K562 (cell line): ENCODE results near the gene SOST. TPM values are rescaled to one million over a fixed set of nuclear protein-coding genes. Genes with fewer than 3 reads are reported as not detected.

ENCODE experiments used
- BRF1 ChIP-seq: IDR thresholded peaks from 3 replicates; pipeline ENCODE4 v1.6.1; 2011; ENCODE audit warnings: borderline replicate concordance, mild to moderate bottlenecking; ENCODE audit not compliant: insufficient read length; ENCODE audit errors: extremely low read depth
- C11orf30 ChIP-seq: fragments of 450-650 bp; IDR thresholded peaks from 2 replicates; pipeline ENCODE4 v1.6.1; 2016; ENCODE audit warnings: low read depth, mild to moderate bottlenecking
- CBX8 ChIP-seq: fragments of 200-600 bp; sonication (generic); IDR thresholded peaks from 2 replicates; pipeline ENCODE4 v1.6.1; 2012; ENCODE audit warnings: borderline replicate concordance, mixed run types, low read depth, mild to moderate bottlenecking, moderate library complexity, mixed read lengths, low read length, control low read depth, inconsistent platforms; ENCODE audit not compliant: poor library complexity, severe bottlenecking; ENCODE audit errors: extremely low read depth
- DPF2 ChIP-seq: fragments of 450-650 bp; IDR thresholded peaks from 2 replicates; pipeline ENCODE4 v1.6.1; 2016
- GABPB1 ChIP-seq: sonication (generic); formaldehyde crosslinking; IDR thresholded peaks from 2 replicates; pipeline ENCODE4 v1.8.0; 2022; ENCODE audit warnings: mild to moderate bottlenecking, missing genetic modification reagents
- HCFC1 ChIP-seq: IDR thresholded peaks from 2 replicates; pipeline ENCODE4 v1.6.1; 2012; ENCODE audit warnings: low read depth, low read length, improper control_type of control experiment
- HLTF ChIP-seq: fragments of 450-650 bp; IDR thresholded peaks from 2 replicates; pipeline ENCODE4 v1.6.1; 2016
- KDM2B ChIP-seq: fragments of 250-450 bp; sonication (Bioruptor Pico); IDR thresholded peaks from 2 replicates; pipeline ENCODE4 v1.8.0; 2021; ENCODE audit warnings: mild to moderate bottlenecking, moderate library complexity
- KLF6 ChIP-seq: fragments of 250-450 bp; sonication (Bioruptor Pico); IDR thresholded peaks from 2 replicates; pipeline ENCODE4 v1.4.0; 2020; ENCODE audit warnings: mild to moderate bottlenecking, moderate library complexity, borderline replicate concordance
- MCM7 ChIP-seq, 2 experiments: fragments of 450-650 bp; IDR thresholded peaks; 2 replicates each; pipeline ENCODE4 v1.6.1; 2016 to 2018
- MLLT1 ChIP-seq, 2 experiments: fragments of 450-650 bp; IDR thresholded peaks; 2 replicates each; pipeline ENCODE4 v1.6.1; 2016
- MTA1 ChIP-seq: fragments of 450-650 bp; IDR thresholded peaks from 2 replicates; pipeline ENCODE4 v1.6.1; 2017; ENCODE audit warnings: borderline replicate concordance
- NEUROD1 ChIP-seq: fragments of 150-350 bp; IDR thresholded peaks from 2 replicates; pipeline ENCODE4 v1.6.1; 2014; ENCODE audit warnings: borderline replicate concordance, low read length, low read depth; ENCODE audit not compliant: partially characterized antibody
- PBX2 ChIP-seq, 2 experiments: IDR thresholded peaks in 1 of 2; conservative IDR thresholded peaks in 1 of 2; 2 replicates each; pipeline ENCODE4 v1.6.1; 2016; ENCODE audit warnings: low read depth in 2 of 2, mild to moderate bottlenecking in 1 of 2, missing compliant biosample characterization in 1 of 2, missing genetic modification characterization in 1 of 2, moderate library complexity in 1 of 2
- PRPF4 ChIP-seq: fragments of 200-400 bp; formaldehyde crosslinking; IDR thresholded peaks from one replicate; pipeline ENCODE4 v1.6.1; 2017; ENCODE audit warnings: low read length, low read depth, mild to moderate bottlenecking; ENCODE audit not compliant: insufficient read depth, poor library complexity, severe bottlenecking
- RNF2 ChIP-seq: sonication (generic); IDR thresholded peaks from 2 replicates; pipeline ENCODE4 v1.6.1; 2016
- SAFB ChIP-seq: fragments of 200-400 bp; formaldehyde crosslinking; IDR thresholded peaks from 2 replicates; pipeline ENCODE4 v1.6.1; 2017; ENCODE audit warnings: low read depth, low read length, borderline replicate concordance
- SP1 ChIP-seq: sonication (generic); formaldehyde crosslinking; IDR thresholded peaks from 2 replicates; pipeline ENCODE4 v1.8.1; 2022; ENCODE audit warnings: mild to moderate bottlenecking, missing genetic modification reagents
- SRF ChIP-seq, 2 experiments: fragments of 250-450, 450-650 bp in 1 of 2; sonication (Bioruptor Pico) in 1 of 2; sonication (generic) in 1 of 2; formaldehyde crosslinking; IDR thresholded peaks; 2 replicates each; pipeline versions ENCODE4 v1.5.0 to v1.5.1; 2020 to 2022; ENCODE audit warnings: mild to moderate bottlenecking in 1 of 2, missing genetic modification reagents in 1 of 2
- ZEB2 ChIP-seq: fragments of 450-650 bp; IDR thresholded peaks from 2 replicates; pipeline ENCODE4 v1.6.1; 2016
- ZFP30 ChIP-seq: fragments of 250-450 bp; sonication (Bioruptor Pico); IDR thresholded peaks from 2 replicates; pipeline ENCODE4 v1.8.0; 2022; ENCODE audit warnings: moderate library complexity, mild to moderate bottlenecking, inconsistent platforms, borderline replicate concordance
- ZNF395 ChIP-seq: fragments of 200-800 bp; sonication (Bioruptor generic); IDR thresholded peaks from 2 replicates; pipeline ENCODE4 v1.6.1; 2017; ENCODE audit warnings: missing genetic modification characterization, missing compliant biosample characterization
- ZNF408 ChIP-seq: fragments of 250-450 bp; sonication (Bioruptor Pico); IDR thresholded peaks from 2 replicates; pipeline ENCODE4 v1.4.0; 2020; ENCODE audit warnings: low read depth, mild to moderate bottlenecking, moderate library complexity
- ZNF561 ChIP-seq: fragments of 450-650 bp; formaldehyde crosslinking; conservative IDR thresholded peaks from 2 replicates; pipeline ENCODE4 v1.4.0; 2020; ENCODE audit warnings: mild to moderate bottlenecking, moderate library complexity
- ZNF668 ChIP-seq: fragments of 250-450 bp; sonication (Bioruptor Pico); IDR thresholded peaks from 2 replicates; pipeline ENCODE4 v1.8.0; 2022; ENCODE audit warnings: mild to moderate bottlenecking, inconsistent platforms
- polyA plus RNA-seq, 8 experiments: library from polyadenylated mRNA; depleted of rRNA in 4 of 8; stranded (reverse) in 5 of 8; unstranded in 3 of 8; fragments of >200 nt; fragmentation: Nextera tagmentation in 2 of 8; fragmentation: Illumina TruSeq in 1 of 8; extraction: Ambion mirVana in 2 of 8; extraction: Trizol in 1 of 8; gene quantifications; 2 replicates each; pipeline versions ENCODE4 v1.2.1 to v1.2.3, GENCODE V29; 2011 to 2014; ENCODE audit warnings: inconsistent platforms in 1 of 8, missing spikeins in 1 of 8
- total RNA-seq, 7 experiments: library from RNA; depleted of rRNA in 6 of 7; stranded (reverse); fragments of >200 nt in 6 of 7; fragmentation: Illumina TruSeq in 2 of 7; extraction: Trizol in 2 of 7; gene quantifications; 2 replicates each; pipeline versions ENCODE4 v1.2.1 to v1.2.3, GENCODE V29; 2011 to 2021; ENCODE audit warnings: low replicate concordance in 1 of 7

The SOST gene
- total and polyA plus RNA-seq, 9 of the 15 experiments (the other 6 are each of a cell fraction or from before 2014, with no cell fraction given): not detected

GRCh38 chr17:43760254-43760852 lies 1.8 kb upstream of the SOST start (continued):
- TF ChIP-seq MLLT1 (IDR thresholded peaks at IDR 0.05) (peak in 1 of 2 experiments; percentile 76; a peak in 1 of 4 replicates), ZNF561 (no peak), MCM7 (IDR thresholded peaks at IDR 0.05) (no peak), HLTF (no peak), PRPF4 (no peak), PBX2 (CRISPR knock-in tag; IDR thresholded peaks at IDR 0.05; ENCODE audit: low read depth) (no peak), PBX2 (tag; conservative IDR thresholded peaks at IDR 0.05; ENCODE audit: low read depth) (no peak), MTA1 (no peak), CBX8 (no peak), SRF (CRISPR knock-in tag; IDR thresholded peaks at IDR 0.05) (peak in 1 of 2 experiments; percentile 93; a peak in 3 of 4 replicates), HCFC1 (no peak), KDM2B (CRISPR knock-in tag) (no peak), ZFP30 (CRISPR knock-in tag) (no peak), GABPB1 (CRISPR knock-in tag) (peak; percentile 54; the same call in 1 of the 2 replicates), RNF2 (no peak), BRF1 (no peak), ZNF668 (CRISPR knock-in tag) (no peak), SP1 (CRISPR knock-in tag) (no peak), C11orf30 (no peak), NEUROD1 (peak; percentile 27), ZNF395 (no peak), KLF6 (no peak), SAFB (no peak), ZEB2 (no peak), ZNF408 (CRISPR knock-in tag) (no peak), DPF2 (no peak)
